ENCODE data around the gene SULT4A1.
A peak's percentile ranks its signal among the peaks of the same experiment; 100 is the strongest.

SULT4A1 gene

GRCh38 chr22:43814264-43814663 lies 48.0 kb downstream of the SULT4A1 start:
- Histone ChIP-seq H3F3A (ENCODE audit: insufficient read depth, low read length) (no peaks in the 10 kb centered on the region), H3K9me2 (replicated peaks; ENCODE audit: insufficient read depth, low read length) (no peaks in the 10 kb centered on the region)

GRCh38 chr22:43812890-43813289 lies 49.4 kb downstream of the SULT4A1 start:
- TF ChIP-seq EZH2phosphoT487 (IDR thresholded peaks at IDR 0.05; ENCODE audit: low read length) = no peak
- no peak for TF ChIP-seq CTCF (IDR thresholded peaks at IDR 0.05; ENCODE audit: low read length)
- no peak for TF ChIP-seq EZH2 (optimal IDR thresholded peaks at IDR 0.05; ENCODE audit: low read depth, low read length)
- Histone ChIP-seq H3K9me2 (replicated peaks; ENCODE audit: insufficient read depth, low read length) (no peaks in the 10 kb centered on the region), H3K27me3 (replicated peaks; ENCODE audit: insufficient read depth, low read length) (peaks cover 3% of the 10 kb centered on the region; the same call in 1 of the 2 replicates), H3F3A (ENCODE audit: insufficient read depth, low read length) (no peaks in the 10 kb centered on the region), H4K20me1 (ENCODE audit: insufficient read depth, low read length) (no peaks in the 10 kb centered on the region), H3K27ac (ENCODE audit: low read length) (no peak overlapping the region), H3K4me2 (ENCODE audit: low read depth, low read length) (peak overlapping the region; percentile 86), H3K4me3 (ENCODE audit: low read length) (peak overlapping the region; percentile 80), H3K9me3 (replicated peaks; ENCODE audit: insufficient read depth, low read length) (no peaks in the 10 kb centered on the region), H3K4me1 (ENCODE audit: low read length) (peaks cover 10% of the 10 kb centered on the region), H3K79me2 (ENCODE audit: low read length) (peaks cover 8% of the 10 kb centered on the region; the same call in 1 of the 2 replicates), H2AFZ (ENCODE audit: low read length) (peak overlapping the region; percentile 91), H3K36me3 (replicated peaks; ENCODE audit: insufficient read depth, low read length) (no peaks in the 10 kb centered on the region), H3K9ac (ENCODE audit: low read length) (peak overlapping the region; percentile 80)
- DNase-seq = no peak

More at GRCh38 chr22:43814264-43814663, 48.0 kb downstream of the SULT4A1 start:
- no peak for DNase-seq
- H2AFZ ChIP-seq (ENCODE audit: low read length) = no peak overlapping the region
- H3K4me2 ChIP-seq (ENCODE audit: low read depth, low read length) = no peak overlapping the region
- H3K36me3 ChIP-seq (replicated peaks; ENCODE audit: insufficient read depth, low read length) = no peaks in the 10 kb centered on the region
- H3K4me3 ChIP-seq (ENCODE audit: low read length) = no peak overlapping the region
- H3K27me3 ChIP-seq (replicated peaks; ENCODE audit: insufficient read depth, low read length) = peaks cover 5% of the 10 kb centered on the region
- peaks cover 10% of the 10 kb centered on the region for H3K4me1 ChIP-seq (ENCODE audit: low read length)
- TF ChIP-seq EZH2 (optimal IDR thresholded peaks at IDR 0.05; ENCODE audit: low read depth, low read length) = no peak
- TF ChIP-seq EZH2phosphoT487 (IDR thresholded peaks at IDR 0.05; ENCODE audit: low read length) = no peak
- TF ChIP-seq CTCF (IDR thresholded peaks at IDR 0.05; ENCODE audit: low read length) = no peak
- no peaks in the 10 kb centered on the region for H4K20me1 ChIP-seq (ENCODE audit: insufficient read depth, low read length)
- H3K27ac ChIP-seq (ENCODE audit: low read length) = no peak overlapping the region
- no peaks in the 10 kb centered on the region for H3K9me3 ChIP-seq (replicated peaks; ENCODE audit: insufficient read depth, low read length)
- H3K9ac ChIP-seq (ENCODE audit: low read length) = no peak overlapping the region
- H3K79me2 ChIP-seq (ENCODE audit: low read length) = peaks cover 8% of the 10 kb centered on the region; the same call in 1 of the 2 replicates

GRCh38 chr22:43812149-43812842 lies 50.0 kb downstream of the SULT4A1 start, which contains the start of gene EFCAB6:
Gene EFCAB6, minus strand, starts transcription at chr22:43812305. Its CDS starts 29,987 bp downstream, at chr22:43782318.
- peak within 1 kb of the TSS; percentile 86 for H3K4me2 ChIP-seq (ENCODE audit: low read depth, low read length)

More at GRCh38 chr22:43812149-43812842, 50.0 kb downstream of the SULT4A1 start, which contains the start of gene EFCAB6:
- peak; percentile 94 for DNase-seq
- no peaks in the 10 kb centered on the region for H3K9me2 ChIP-seq (replicated peaks; ENCODE audit: insufficient read depth, low read length)
- peak within 1 kb of the TSS; percentile 91 for H2AFZ ChIP-seq (ENCODE audit: low read length)
- H3K4me3 ChIP-seq (ENCODE audit: low read length) = peak within 1 kb of the TSS; percentile 80
- H3K79me2 ChIP-seq (ENCODE audit: low read length) = peaks cover 8% of the 10 kb centered on the region; the same call in 1 of the 2 replicates
- H3K4me1 ChIP-seq (ENCODE audit: low read length) = peaks cover 10% of the 10 kb centered on the region
- H3F3A ChIP-seq (ENCODE audit: insufficient read depth, low read length) = no peaks in the 10 kb centered on the region
- H4K20me1 ChIP-seq (ENCODE audit: insufficient read depth, low read length) = no peaks in the 10 kb centered on the region
- TF ChIP-seq CTCF (IDR thresholded peaks at IDR 0.05; ENCODE audit: low read length) = no peak
- no peak for TF ChIP-seq EZH2 (optimal IDR thresholded peaks at IDR 0.05; ENCODE audit: low read depth, low read length)
- TF ChIP-seq EZH2phosphoT487 (IDR thresholded peaks at IDR 0.05; ENCODE audit: low read length) = no peak
- H3K27me3 ChIP-seq (replicated peaks; ENCODE audit: insufficient read depth, low read length) = 0 out of 2 replicates have a peak, but pooled peaks cover 3% of the 10 kb centered on the region
- H3K9ac ChIP-seq (ENCODE audit: low read length) = peak within 1 kb of the TSS; percentile 80
- no peaks in the 10 kb centered on the region for H3K36me3 ChIP-seq (replicated peaks; ENCODE audit: insufficient read depth, low read length)
- peak within 1 kb of the TSS; percentile 24; the same call in 1 of the 2 replicates for H3K27ac ChIP-seq (ENCODE audit: low read length)
- no peaks in the 10 kb centered on the region for H3K9me3 ChIP-seq (replicated peaks; ENCODE audit: insufficient read depth, low read length)
